Gastrocnemius medialis (tissue), 4 donors: ENCODE data around the gene KRT13.

ENCODE experiments used
- CTCF ChIP-seq, 5 experiments: fragments of 450-650 bp in 3 of 5; fragments of 200-600 bp in 2 of 5; sonication (generic) in 2 of 5; IDR thresholded peaks in 4 of 5; conservative IDR thresholded peaks in 1 of 5; 1 replicate in 4 of 5; 2 replicates in 1 of 5; pipeline ENCODE4 v1.5.1; 2016 to 2019; ENCODE audit warnings: antibody characterized with exemption in 5 of 5, mild to moderate bottlenecking in 3 of 5, moderate library complexity in 3 of 5
- POLR2A ChIP-seq, 2 donors: fragments of 450-650 bp; IDR thresholded peaks; one replicate each; pipeline ENCODE4 v1.6.1; 2017; ENCODE audit warnings: antibody characterized with exemption in 2 of 2, mild to moderate bottlenecking in 2 of 2, moderate library complexity in 2 of 2

- TF ChIP-seq CTCF (IDR thresholded peaks at IDR 0.05 in 4 of 5, conservative IDR thresholded peaks at IDR 0.05 in 1 of 5) (no peak), POLR2A (IDR thresholded peaks at IDR 0.05) (no peak)
Observed at GRCh38 chr17:41500131-41500911, 5.1 kb downstream of the KRT13 start.
